Measurements from ENCODE around the gene FOXRED2. TPM values are rescaled to one million over a fixed set of nuclear protein-coding genes. Genes with fewer than 3 reads are reported as not detected.

Gene FOXRED2
- total RNA-seq, 1 experiment from 2014 or later = 220 TPM

GRCh38 chr22:36447632-36448031, 59.2 kb downstream of the FOXRED2 start:
- Histone ChIP-seq H3K36me3 (ENCODE audit: control insufficient read depth, insufficient read depth, low read length) (no peaks in the 10 kb centered on the region), H3K4me1 (peaks cover 6% of the 10 kb centered on the region; the same call in 1 of the 2 replicates), H3K27me3 (replicated peaks; ENCODE audit: control insufficient read depth, insufficient read depth, low read length) (no peaks in the 10 kb centered on the region), H3K4me3 (ENCODE audit: low read depth, low read length) (no peak overlapping the region), H3K9me3 (no peaks in the 10 kb centered on the region)
- CTCF ChIA-PET = no interaction called here
- H3K9me3 Mint-ChIP-seq (ENCODE audit: unreplicated experiment) = no peaks in the 10 kb centered on the region
- no peaks in the 10 kb centered on the region for H3K36me3 Mint-ChIP-seq (ENCODE audit: insufficient read depth, unreplicated experiment)
- H3K27ac Mint-ChIP-seq (ENCODE audit: unreplicated experiment) = no peak overlapping the region
- POLR2A ChIA-PET = no interaction called here
- DNase-seq = no peak
- H3K4me3 Mint-ChIP-seq (ENCODE audit: unreplicated experiment) = no peak overlapping the region
- peaks cover 7% of the 10 kb centered on the region for H3K4me1 Mint-ChIP-seq (ENCODE audit: low read depth, unreplicated experiment)
- no peaks in the 10 kb centered on the region for H3K27me3 Mint-ChIP-seq (ENCODE audit: insufficient read depth, unreplicated experiment)
- no peak for TF ChIP-seq CTCF (IDR thresholded peaks at IDR 0.05; ENCODE audit: insufficient read depth in 1 of 2, low read depth in 1 of 2, low read length in 1 of 2, severe bottlenecking in 1 of 2, unreplicated experiment in 1 of 2)
- intact Hi-C loops (cut with micrococcal nuclease; ENCODE audit: unreplicated experiment) = loop anchor here (1.0 kb wide), 1 partner anchor 146 kb away; no protein-coding TSS in a partner anchor
- BruUV-seq (replicated peaks) = no TSS peak

GRCh38 chr22:36445158-36445668, 61.6 kb downstream of the FOXRED2 start:
- no TSS peak for BruUV-seq (replicated peaks)
- Histone ChIP-seq H3K4me3 (ENCODE audit: low read depth, low read length) (no peak overlapping the region), H3K9me3 (no peaks in the 10 kb centered on the region), H3K27me3 (replicated peaks; ENCODE audit: control insufficient read depth, insufficient read depth, low read length) (no peaks in the 10 kb centered on the region), H3K36me3 (ENCODE audit: control insufficient read depth, insufficient read depth, low read length) (no peaks in the 10 kb centered on the region), H3K4me1 (peaks cover 7% of the 10 kb centered on the region)
- Mint-ChIP-seq H3K9me3 (ENCODE audit: unreplicated experiment) (no peaks in the 10 kb centered on the region), H3K4me3 (ENCODE audit: unreplicated experiment) (no peak overlapping the region), H3K36me3 (ENCODE audit: insufficient read depth, unreplicated experiment) (no peaks in the 10 kb centered on the region), H3K27me3 (ENCODE audit: insufficient read depth, unreplicated experiment) (no peaks in the 10 kb centered on the region), H3K4me1 (ENCODE audit: low read depth, unreplicated experiment) (peaks cover 9% of the 10 kb centered on the region), H3K27ac (ENCODE audit: unreplicated experiment) (no peak overlapping the region)
- ChIA-PET POLR2A (no interaction called here), CTCF (no interaction called here)
- intact Hi-C loops (cut with micrococcal nuclease; ENCODE audit: unreplicated experiment) = no loop called here
- no peak for TF ChIP-seq CTCF (IDR thresholded peaks at IDR 0.05; ENCODE audit: insufficient read depth in 1 of 2, low read depth in 1 of 2, low read length in 1 of 2, severe bottlenecking in 1 of 2, unreplicated experiment in 1 of 2)
- DNase-seq = no peak

GRCh38 chr22:36443198-36443770, 63.6 kb downstream of the FOXRED2 start:
- H3K9me3 ChIP-seq = no peaks in the 10 kb centered on the region
- Mint-ChIP-seq H3K4me1 (ENCODE audit: low read depth, unreplicated experiment) (peaks cover 19% of the 10 kb centered on the region), H3K9me3 (ENCODE audit: unreplicated experiment) (no peaks in the 10 kb centered on the region), H3K27ac (ENCODE audit: unreplicated experiment) (no peak overlapping the region), H3K27me3 (ENCODE audit: insufficient read depth, unreplicated experiment) (no peaks in the 10 kb centered on the region), H3K4me3 (ENCODE audit: unreplicated experiment) (no peak overlapping the region), H3K36me3 (ENCODE audit: insufficient read depth, unreplicated experiment) (no peaks in the 10 kb centered on the region)
- intact Hi-C loops (cut with micrococcal nuclease; ENCODE audit: unreplicated experiment) = no loop called here
- ChIA-PET CTCF (no interaction called here), POLR2A (no interaction called here)
- BruUV-seq (replicated peaks) = no TSS peak
- H3K27me3 ChIP-seq (replicated peaks; ENCODE audit: control insufficient read depth, insufficient read depth, low read length) = no peaks in the 10 kb centered on the region
- DNase-seq = no peak
- no peak overlapping the region for H3K4me3 ChIP-seq (ENCODE audit: low read depth, low read length)
- no peak for TF ChIP-seq CTCF (IDR thresholded peaks at IDR 0.05; ENCODE audit: insufficient read depth in 1 of 2, low read depth in 1 of 2, low read length in 1 of 2, severe bottlenecking in 1 of 2, unreplicated experiment in 1 of 2)
- H3K4me1 ChIP-seq = peaks cover 16% of the 10 kb centered on the region
- H3K36me3 ChIP-seq (ENCODE audit: control insufficient read depth, insufficient read depth, low read length) = no peaks in the 10 kb centered on the region

Data from Caco-2 (cell line).